Measurements from ENCODE around the gene CACNA1C. TPM values are rescaled to one million over a fixed set of nuclear protein-coding genes. Genes with fewer than 3 reads are reported as not detected.

CACNA1C gene
- total and polyA plus RNA-seq, 2 of the 4 experiments (the other 2 are of a cell fraction), result 1.6 to 2.6 TPM

GRCh38 chr12:2358986-2359658, 306.3 kb downstream of the CACNA1C start:
- Histone ChIP-seq H4K20me1 (ENCODE audit: insufficient read depth, low read length) (no peaks in the 10 kb centered on the region; the same call in 1 of the 2 replicates), H3K14ac (replicated peaks; ENCODE audit: low read depth, low read length) (0 out of 2 replicates have a peak overlapping the region, but pooled peaks have one; percentile 43), H2AFZ (replicated peaks; ENCODE audit: low read length, poor library complexity) (no peak overlapping the region), H3K9ac (ENCODE audit: low read depth, low read length) (no peak overlapping the region), H3K9me1 (ENCODE audit: insufficient read depth, low read length) (peaks cover 12% of the 10 kb centered on the region; the same call in 1 of the 2 replicates), H3K4me3 (ENCODE audit: insufficient read depth, low read depth, low read length) (no peak overlapping the region), H3K18ac (ENCODE audit: low read depth, low read length) (no peak overlapping the region), H3K27ac (ENCODE audit: insufficient read depth, low read length) (no peak overlapping the region), H3K4me1 (ENCODE audit: control insufficient read depth, insufficient read depth, low read length) (peaks cover 6% of the 10 kb centered on the region; the same call in 1 of the 2 replicates), H2AK9ac (replicated peaks; ENCODE audit: low read depth, low read length, poor library complexity) (no peak overlapping the region), H2AK5ac (ENCODE audit: low read depth, low read length) (peak overlapping the region; percentile 25; the same call in 1 of the 2 replicates), H3K4me2 (ENCODE audit: low read depth, low read length) (no peak overlapping the region), H3K56ac (ENCODE audit: extremely low read depth, insufficient read depth, low read length) (no peak overlapping the region), H3K79me1 (ENCODE audit: low read depth in 1 of 2, low read length in 2 of 2) (no peaks in the 10 kb centered on the region; a peak in 1 of 4 replicates), H2BK5ac (ENCODE audit: low read depth, low read length, poor library complexity, severe bottlenecking) (no peak overlapping the region), H2BK120ac (ENCODE audit: low read depth, low read length) (no peak overlapping the region), H4K8ac (ENCODE audit: low read depth in 2 of 2, low read length in 2 of 2) (peak overlapping the region; percentile 7 to 44; a peak in 2 of 4 replicates), H4K91ac (ENCODE audit: insufficient read depth, low read depth, low read length) (peak overlapping the region; percentile 14; the same call in 1 of the 2 replicates), H2BK15ac (ENCODE audit: low read depth, low read length) (peak overlapping the region; percentile 16; the same call in 1 of the 3 replicates), H3K23ac (ENCODE audit: low read depth, low read length) (no peak overlapping the region), H3K9me3 (ENCODE audit: control insufficient read depth, insufficient read depth, low read length) (no peaks in the 10 kb centered on the region), H2BK20ac (ENCODE audit: low read depth, low read length) (peak overlapping the region; percentile 9; the same call in 1 of the 2 replicates), H3K36me3 (ENCODE audit: control insufficient read depth, insufficient read depth, low read length) (no peaks in the 10 kb centered on the region), H3K27me3 (ENCODE audit: control insufficient read depth, insufficient read depth, low read length) (no peaks in the 10 kb centered on the region), H3K4ac (ENCODE audit: low read depth, low read length) (peak overlapping the region; percentile 54), H4K5ac (ENCODE audit: low read depth, low read length) (peak overlapping the region; percentile 10; the same call in 1 of the 2 replicates)
- no TSS peak for BruUV-seq (replicated peaks)
- dilution Hi-C loops (cut with HindIII; ENCODE audit: low sequenced_read_pairs, unreplicated experiment), result no loop called here
- POLR2A ChIA-PET (ENCODE audit: unreplicated experiment), result no interaction called here
- ATAC-seq (ENCODE audit: low read depth), result no peak
- TF ChIP-seq CEBPB (IDR thresholded peaks at IDR 0.05; ENCODE audit: low read depth, low read length) (no peak), MAZ (IDR thresholded peaks at IDR 0.05; ENCODE audit: borderline replicate concordance, low read depth, low read length) (no peak), CTCF (conservative IDR thresholded peaks at IDR 0.05; ENCODE audit: low read depth, low read length) (no peak), CHD1 (IDR thresholded peaks at IDR 0.05; ENCODE audit: low read depth, low read length) (no peak), RCOR1 (IDR thresholded peaks at IDR 0.05; ENCODE audit: insufficient replicate concordance, low read length) (no peak), MXI1 (IDR thresholded peaks at IDR 0.05; ENCODE audit: borderline replicate concordance, low read depth, low read length) (no peak), BHLHE40 (IDR thresholded peaks at IDR 0.05; ENCODE audit: low read depth, low read length) (no peak), FOS (IDR thresholded peaks at IDR 0.05; ENCODE audit: low read depth, low read length) (no peak), ELK1 (IDR thresholded peaks at IDR 0.05; ENCODE audit: borderline replicate concordance, low read depth, low read length) (no peak), SMC3 (IDR thresholded peaks at IDR 0.05; ENCODE audit: low read depth, low read length) (no peak), POLR2A (IDR thresholded peaks at IDR 0.05; ENCODE audit: low read depth, low read length) (no peak), RAD21 (IDR thresholded peaks at IDR 0.05; ENCODE audit: low read length) (no peak; the same call in 1 of the 2 replicates)
- DNase-seq, result no peak
- CTCF ChIA-PET, result no interaction called here
- intact Hi-C loops (cut with micrococcal nuclease), result no loop called here
- 100% methylated on average over 1 of the region's 8 CpGs; no CpG with 5 or more reads in 1 of the 2 experiments for WGBS, 2 experiments (ENCODE audit: extremely low coverage in 2 of 2, insufficient read length in 1 of 2)
- in situ Hi-C loops (cut with MboI; ENCODE audit: low sequenced_read_pairs), result no loop called here

Measured in IMR-90 (cell line).